SK-N-SH (cell line): ENCODE results near the gene OR2T8. TPM values are rescaled to one million over a fixed set of nuclear protein-coding genes. Genes with fewer than 3 reads are reported as not detected.

Experiments
- CTCF ChIA-PET: fragments of 300-600, 350-600 bp; formaldehyde crosslinking; extraction: SDS; loops from one replicate; lab custom pipeline; 2021; lab: Yijun Ruan, JAX
- POLR2A ChIA-PET: fragments of 350-600 bp; sonication (Branson Sonifier 250); formaldehyde crosslinking; extraction: SDS; loops from one replicate; lab custom pipeline; 2020; ENCODE audit warnings: antibody characterized with exemption, inconsistent platforms; lab: Yijun Ruan, JAX
- DNase-seq: peaks from one replicate; pipeline ENCODE4 v3.0.0; 2012
- H2AFZ ChIP-seq: fragments of 200-600 bp; sonication (generic); 2 replicates; pipeline ENCODE4 v1.8.1; 2016; ENCODE audit warnings: antibody characterized with exemption, mild to moderate bottlenecking, low read depth
- H3F3A ChIP-seq: fragments of 200-600 bp; sonication (generic); replicated peaks from 2 replicates; pipeline ENCODE3; 2016; ENCODE audit warnings: antibody characterized with exemption, mild to moderate bottlenecking; ENCODE audit not compliant: insufficient read depth
- H3K27ac ChIP-seq, 2 experiments: fragments of 200-500 bp in 1 of 2; fragments of 200-600 bp in 1 of 2; sonication (Bioruptor generic) in 1 of 2; sonication (generic), shearing (Covaris generic) in 1 of 2; 2 replicates each; pipeline versions ENCODE4 v1.5.1 to v1.6.1; 2014 to 2016; ENCODE audit warnings: low read depth in 2 of 2, inconsistent platforms in 1 of 2, low read length in 1 of 2, mild to moderate bottlenecking in 1 of 2, mixed read lengths in 1 of 2
- H3K27me3 ChIP-seq: fragments of 200-600 bp; sonication (generic), shearing (Covaris generic); 2 replicates; pipeline ENCODE4 v1.6.1; 2016; ENCODE audit warnings: mixed run types; ENCODE audit not compliant: insufficient read depth
- H3K36me3 ChIP-seq, 2 experiments: fragments of 200-500 bp in 1 of 2; fragments of 200-600 bp in 1 of 2; sonication (Bioruptor generic) in 1 of 2; sonication (generic) in 1 of 2; replicated peaks in 1 of 2; 2 replicates each; pipeline versions ENCODE3 to v1.5.1; 2014 to 2016; ENCODE audit warnings: low read length in 1 of 2, mild to moderate bottlenecking in 1 of 2; ENCODE audit not compliant: insufficient read depth in 2 of 2, control insufficient read depth in 1 of 2
- H3K4me1 ChIP-seq, 2 experiments: fragments of 200-500 bp in 1 of 2; fragments of 200-600 bp in 1 of 2; sonication (Bioruptor generic) in 1 of 2; sonication (generic), shearing (Covaris generic) in 1 of 2; 2 replicates each; pipeline versions ENCODE4 v1.5.1 to v1.6.1; 2014 to 2016; ENCODE audit warnings: low read depth in 1 of 2, low read length in 1 of 2, mixed run types in 1 of 2; ENCODE audit not compliant: insufficient read depth in 2 of 2, control insufficient read depth in 1 of 2
- H3K4me2 ChIP-seq: fragments of 200-600 bp; sonication (generic), shearing (Covaris generic); 2 replicates; pipeline ENCODE4 v1.6.1; 2017; ENCODE audit warnings: mixed run types
- H3K4me3 ChIP-seq, 2 experiments: fragments of 200-500 bp in 1 of 2; fragments of 200-600 bp in 1 of 2; sonication (Bioruptor generic) in 1 of 2; sonication (generic), shearing (Covaris generic) in 1 of 2; 2 replicates each; pipeline versions ENCODE4 v1.5.1 to v1.8.1; 2014 to 2016; ENCODE audit warnings: low read depth in 2 of 2, inconsistent platforms in 1 of 2, low read length in 1 of 2, mild to moderate bottlenecking in 1 of 2, mixed read lengths in 1 of 2, moderate library complexity in 1 of 2
- H3K79me2 ChIP-seq: fragments of 200-600 bp; sonication (generic); 2 replicates; pipeline ENCODE4 v1.8.1; 2017; ENCODE audit warnings: mild to moderate bottlenecking; ENCODE audit not compliant: insufficient read depth
- H3K9ac ChIP-seq: fragments of 200-600 bp; sonication (generic); 2 replicates; pipeline ENCODE4 v1.6.1; 2017; ENCODE audit warnings: mixed run types
- H3K9me2 ChIP-seq: fragments of 200-600 bp; sonication (generic); 2 replicates; pipeline ENCODE4 v1.6.1; 2017; ENCODE audit warnings: mixed run types
- H3K9me3 ChIP-seq: fragments of 200-600 bp; sonication (generic); 2 replicates; pipeline ENCODE4 v1.6.1; 2017; ENCODE audit warnings: mixed run types, mild to moderate bottlenecking, moderate library complexity
- H4K20me1 ChIP-seq: fragments of 200-600 bp; sonication (generic); 2 replicates; pipeline ENCODE4 v1.6.1; 2017; ENCODE audit warnings: mild to moderate bottlenecking, mixed run types; ENCODE audit not compliant: insufficient read depth
- CHD2 ChIP-seq: fragments of 150-350 bp; IDR thresholded peaks from 2 replicates; pipeline ENCODE4 v1.6.1; 2018; ENCODE audit warnings: low read length; ENCODE audit not compliant: partially characterized antibody
- CTCF ChIP-seq: fragments of 200-600 bp; sonication (generic); IDR thresholded peaks from 2 replicates; pipeline ENCODE4 v1.6.1; 2017; ENCODE audit warnings: antibody characterized with exemption, mild to moderate bottlenecking, moderate library complexity
- ELF1 ChIP-seq: IDR thresholded peaks from 2 replicates; pipeline ENCODE4 v1.4.0; 2012
- EP300 ChIP-seq, 2 experiments: IDR thresholded peaks; 2 replicates each; pipeline versions ENCODE4 v1.4.0 to v1.6.1; 2012; ENCODE audit warnings: borderline replicate concordance in 1 of 2, low read depth in 1 of 2, low read length in 1 of 2
- FOSL2 ChIP-seq: IDR thresholded peaks from 2 replicates; pipeline ENCODE4 v1.4.0; 2012; ENCODE audit warnings: low read depth, mild to moderate bottlenecking, moderate library complexity, borderline replicate concordance
- FOXJ3 ChIP-seq: sonication (generic); formaldehyde crosslinking; IDR thresholded peaks from 2 replicates; pipeline ENCODE4 v1.5.1; 2020; ENCODE audit warnings: mild to moderate bottlenecking, missing genetic modification reagents
- FOXM1 ChIP-seq: IDR thresholded peaks from 2 replicates; pipeline ENCODE4 v1.4.0; 2012; ENCODE audit warnings: low read depth, mild to moderate bottlenecking
- GABPA ChIP-seq: IDR thresholded peaks from 2 replicates; pipeline ENCODE4 v1.4.0; 2012; ENCODE audit warnings: low read depth, mild to moderate bottlenecking
- IRF3 ChIP-seq: fragments of 150-350 bp; IDR thresholded peaks from 2 replicates; pipeline ENCODE4 v1.6.1; 2016; ENCODE audit warnings: mild to moderate bottlenecking, low read depth, low read length
- JUND ChIP-seq: IDR thresholded peaks from 2 replicates; pipeline ENCODE4 v1.4.0; 2012
- MAX ChIP-seq: IDR thresholded peaks from 2 replicates; pipeline ENCODE4 v1.4.0; 2012; ENCODE audit warnings: low read depth
- MEF2A ChIP-seq: IDR thresholded peaks from 2 replicates; pipeline ENCODE4 v1.4.0; 2012; ENCODE audit warnings: low read depth, borderline replicate concordance
- NRF1 ChIP-seq: IDR thresholded peaks from 2 replicates; pipeline ENCODE4 v1.6.1; 2012; ENCODE audit warnings: low read depth, mild to moderate bottlenecking, low read length
- POLR2AphosphoS5 ChIP-seq: IDR thresholded peaks from 2 replicates; pipeline ENCODE4 v1.6.1; 2012; ENCODE audit warnings: low read depth, low read length
- RCOR1 ChIP-seq: fragments of 150-350 bp; IDR thresholded peaks from 2 replicates; pipeline ENCODE4 v1.6.1; 2017; ENCODE audit warnings: antibody characterized with exemption, low read length
- RFX5 ChIP-seq: IDR thresholded peaks from 2 replicates; pipeline ENCODE4 v1.6.1; 2012; ENCODE audit warnings: mild to moderate bottlenecking, improper control_type of control experiment, low read length
- RXRA ChIP-seq: IDR thresholded peaks from 2 replicates; pipeline ENCODE4 v1.4.0; 2012; ENCODE audit warnings: low read depth, mild to moderate bottlenecking, borderline replicate concordance
- TAF1 ChIP-seq: IDR thresholded peaks from 2 replicates; pipeline ENCODE4 v1.6.1; 2012; ENCODE audit warnings: low read depth, mild to moderate bottlenecking, low read length, moderate library complexity, borderline replicate concordance
- USF2 ChIP-seq: fragments of 150-350 bp; IDR thresholded peaks from 2 replicates; pipeline ENCODE4 v1.6.1; 2017; ENCODE audit warnings: antibody characterized with exemption, low read length, low read depth, borderline replicate concordance
- YY1 ChIP-seq: IDR thresholded peaks from 2 replicates; pipeline ENCODE4 v1.4.0; 2012; ENCODE audit warnings: low read depth, mild to moderate bottlenecking
- ZBTB33 ChIP-seq: IDR thresholded peaks from 2 replicates; pipeline ENCODE4 v1.4.0; 2012; ENCODE audit warnings: low read depth, borderline replicate concordance
- WGBS: methylation state at CpG from one replicate; pipeline ENCODE4 v1.1.6; 2017; ENCODE audit warnings: low lambda C conversion rate; 5-methylcytosine and 5-hydroxymethylcytosine counted together
- polyA plus RNA-seq, 3 experiments: library from polyadenylated mRNA; depleted of rRNA; stranded (reverse); fragments of >200 nt; gene quantifications; 2 replicates each; pipeline ENCODE4 v1.2.3, GENCODE V29; 2012

OR2T8 gene
- not detected in 2 replicates for polyA plus RNA-seq (2012; rRNA removed)
- not detected in 2 replicates for polyA plus RNA-seq (2012; cell fraction: cytosol; rRNA removed)
- not detected in 2 replicates for polyA plus RNA-seq (2012; cell fraction: nucleus; rRNA removed)

- Histone ChIP-seq H2AFZ (no peak within 1 kb of the TSS), H3K4me1 (no peaks in the 10 kb centered on the region), H3K4me2 (no peak within 1 kb of the TSS), H3K9me2 (no peaks in the 10 kb centered on the region), H4K20me1 (no peaks in the 10 kb centered on the region), H3K27me3 (peaks cover 3% of the 10 kb centered on the region; the same call in 1 of the 2 replicates), H3K36me3 (no peaks in the 10 kb centered on the region), H3F3A (no peaks in the 10 kb centered on the region), H3K4me3 (no peak within 1 kb of the TSS), H3K9ac (no peak within 1 kb of the TSS), H3K9me3 (no peaks in the 10 kb centered on the region), H3K27ac (no peak within 1 kb of the TSS), H3K79me2 (no peaks in the 10 kb centered on the region)
- DNase-seq = no peak
- WGBS = 8% methylated on average over 2 of the region's 2 CpGs
- ChIA-PET POLR2A (no interaction called here), CTCF (no interaction called here)
- TF ChIP-seq MAX = no peak
- TF ChIP-seq RCOR1 = no peak
- TF ChIP-seq JUND = no peak
- TF ChIP-seq FOXJ3 (CRISPR knock-in tag) = no peak
- no peak for TF ChIP-seq NRF1
- TF ChIP-seq GABPA = no peak
- no peak for TF ChIP-seq CTCF
- no peak for TF ChIP-seq POLR2AphosphoS5
- TF ChIP-seq RFX5 = no peak
- no peak for TF ChIP-seq USF2
- TF ChIP-seq TAF1 = no peak
- TF ChIP-seq MEF2A = no peak
Measured at GRCh38 chr1:247919952-247920351, at the start of gene OR2T8. TSS of gene OR2T8 (plus strand) at chr1:247920252. CDS start at chr1:247921018, 766 bp downstream.

GRCh38 chr1:247883346-247883745 lies 36.7 kb upstream of the OR2T8 start:
- H3K36me3 ChIP-seq = no peaks in the 10 kb centered on the region
- H3K9me3 ChIP-seq = no peaks in the 10 kb centered on the region
- no peak overlapping the region for H3K4me2 ChIP-seq
- H3K9me2 ChIP-seq = no peaks in the 10 kb centered on the region
- 3% methylated on average over 4 of the region's 9 CpGs for WGBS
- no peaks in the 10 kb centered on the region for H3F3A ChIP-seq
- ChIA-PET POLR2A (no interaction called here), CTCF (no interaction called here)
- peaks cover 3% of the 10 kb centered on the region; the same call in 1 of the 2 replicates for H3K27me3 ChIP-seq
- H3K4me1 ChIP-seq = no peaks in the 10 kb centered on the region
- no peak overlapping the region for H3K27ac ChIP-seq
- no peak overlapping the region for H2AFZ ChIP-seq
- H3K4me3 ChIP-seq = no peak overlapping the region
- TF ChIP-seq FOSL2 (no peak), POLR2AphosphoS5 (no peak), GABPA (no peak), NRF1 (no peak), FOXJ3 (CRISPR knock-in tag) (no peak), EP300 (IDR thresholded peaks at IDR 0.05; ENCODE audit: borderline replicate concordance in 1 of 2, low read depth in 1 of 2, low read length in 1 of 2) (no peak), USF2 (no peak), ZBTB33 (no peak), ELF1 (no peak), IRF3 (no peak), RFX5 (no peak), MEF2A (no peak), YY1 (no peak), RXRA (no peak), JUND (no peak), FOXM1 (no peak), CHD2 (no peak)
- H3K9ac ChIP-seq = no peak overlapping the region
- H3K79me2 ChIP-seq = no peaks in the 10 kb centered on the region
- H4K20me1 ChIP-seq = no peaks in the 10 kb centered on the region
- DNase-seq = no peak
